ENCODE data around the gene DSE.

The DSE gene

GRCh38 chr6:116363759-116364158, 7.0 kb upstream of the DSE start:
- peak; percentile 78 for DNase-seq

- DNase-seq, result no peak
These were observed 6.4 kb upstream of the DSE start for GRCh38 chr6:116364321-116364720.

GRCh38 chr6:116365743-116366142, 5.0 kb upstream of the DSE start:
- DNase-seq, result no peak

- peak; percentile 15 for DNase-seq
These were observed 3.9 kb upstream of the DSE start for GRCh38 chr6:116366740-116367275.

- no peak for DNase-seq
These were observed 1.2 kb upstream of the DSE start for GRCh38 chr6:116369540-116369939.

DNA sequence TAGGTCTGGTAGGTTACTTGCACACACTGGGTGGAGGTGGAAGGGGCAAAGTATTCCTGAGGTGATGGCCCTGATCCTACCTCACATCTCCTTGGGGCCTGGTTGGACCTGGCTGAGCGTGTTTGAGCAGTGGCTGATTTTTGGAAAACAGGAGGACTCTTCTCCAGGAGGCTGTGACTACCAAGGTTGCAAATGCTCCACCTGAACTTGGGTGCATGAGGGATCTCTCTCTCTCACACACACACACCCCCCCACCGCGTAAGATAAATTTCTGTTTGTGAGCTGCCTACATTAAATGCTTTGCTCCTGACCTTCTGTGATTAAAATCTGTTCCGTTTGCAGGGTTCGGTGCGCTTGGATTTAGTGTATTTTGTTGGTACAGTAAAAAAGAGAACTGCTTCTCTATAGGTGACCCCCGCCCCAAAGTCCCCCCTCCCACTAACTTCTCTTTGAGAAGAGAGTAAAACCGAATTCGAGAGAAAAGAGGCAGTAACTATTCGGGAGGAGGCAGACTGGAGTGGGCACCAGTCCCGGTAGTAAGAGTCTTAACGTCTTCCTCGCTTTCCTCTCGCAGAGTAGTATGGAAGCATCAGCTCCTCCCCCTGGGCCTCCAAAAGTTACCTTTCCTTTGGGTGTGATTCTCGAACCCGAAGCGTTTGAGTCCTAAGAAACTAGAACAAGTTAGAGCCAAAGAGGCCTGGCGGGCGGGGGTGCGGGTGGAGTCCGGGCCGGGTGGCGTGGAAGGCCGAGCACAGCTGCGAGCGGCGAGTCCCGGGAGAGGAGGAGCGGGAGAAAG, 585 bp upstream of the DSE start:
- DNase-seq, result no peak

DNA sequence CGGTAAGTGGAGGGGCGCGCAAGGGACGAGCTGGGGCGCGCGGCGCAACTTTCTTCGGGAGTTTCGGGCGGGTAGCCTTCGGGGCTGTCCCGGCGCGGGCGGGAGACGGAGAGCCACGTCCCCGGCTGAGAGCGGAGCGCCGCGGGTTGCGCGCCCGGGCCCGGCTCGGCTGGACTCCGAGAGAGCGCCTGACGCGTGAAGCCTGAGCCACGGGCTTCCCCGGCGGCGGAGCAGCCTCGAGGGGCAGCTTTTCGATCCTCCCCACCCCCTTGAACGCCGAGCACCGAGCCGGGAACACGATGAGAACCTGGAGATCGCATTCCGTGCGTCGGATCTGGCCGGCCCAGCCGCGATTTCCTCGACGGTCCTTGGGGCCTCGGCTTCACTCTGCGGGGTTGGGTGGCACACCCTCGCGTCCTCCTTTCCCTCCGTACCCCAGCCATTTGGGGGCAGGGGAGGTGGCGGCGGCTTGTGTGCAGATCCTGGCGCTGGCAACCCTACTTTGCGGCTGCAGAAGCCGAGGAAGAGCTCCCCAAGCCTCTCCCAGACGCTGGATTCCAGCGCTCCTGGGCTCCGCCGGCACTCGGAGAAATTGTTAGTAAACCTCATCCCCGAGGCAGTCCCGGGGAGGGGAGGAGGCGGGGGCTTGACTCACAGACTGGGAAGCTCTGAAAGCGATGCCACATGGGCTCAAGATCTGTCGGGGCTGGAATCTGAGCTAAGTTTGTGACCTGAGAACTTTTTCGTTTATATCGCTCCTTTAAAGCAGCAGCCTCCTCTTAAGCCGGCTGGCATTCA, 572 bp downstream of the DSE start:
- DNase-seq, result peak; percentile 95

GRCh38 chr6:116371918-116372209, 1.1 kb downstream of the DSE start:
- no peak for DNase-seq

DNA sequence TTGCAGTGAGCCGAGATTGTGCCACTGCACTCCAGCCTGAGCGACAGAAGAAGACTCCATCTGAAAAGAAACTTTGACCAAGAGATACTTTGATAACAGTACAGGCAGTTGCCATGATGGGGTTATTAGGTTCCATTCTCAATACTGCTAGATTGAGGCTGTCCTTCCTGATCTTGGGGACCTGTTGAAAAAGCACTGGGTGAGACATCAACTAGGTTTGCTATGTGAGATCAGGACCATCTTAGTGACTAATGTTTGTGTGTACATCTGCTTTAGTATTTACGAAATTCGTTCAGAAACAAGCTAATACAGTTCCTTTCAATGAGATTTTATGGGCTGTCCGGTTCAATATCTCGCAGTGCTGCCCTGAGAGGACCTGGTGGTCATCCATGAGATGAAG, 2.6 kb downstream of the DSE start:
- DNase-seq, result no peak

DNA sequence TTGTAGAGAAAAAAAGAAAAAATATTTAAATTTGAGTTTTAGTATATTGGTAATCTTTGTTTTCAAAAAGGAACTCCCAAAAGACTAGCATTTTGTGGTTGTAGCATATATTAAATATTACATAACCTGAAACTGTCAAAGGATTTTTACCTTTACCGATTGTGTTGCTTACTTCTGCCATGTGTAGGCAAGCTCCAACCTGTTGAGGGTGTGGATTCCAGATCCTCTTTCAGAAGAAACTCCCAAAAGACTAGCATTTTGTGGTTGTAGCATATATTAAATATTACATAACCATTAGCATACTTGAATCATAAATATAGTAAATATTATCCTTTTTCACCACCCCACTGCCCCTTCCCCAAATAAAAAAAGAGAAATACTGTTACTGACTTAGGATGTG, 3.2 kb downstream of the DSE start:
- no peak for DNase-seq

- DNase-seq, result no peak
These were observed 3.8 kb downstream of the DSE start for GRCh38 chr6:116374586-116374985.

GRCh38 chr6:116375262-116375661, 4.5 kb downstream of the DSE start:
- DNase-seq, result no peak

- no peak for DNase-seq
These were observed 5.4 kb downstream of the DSE start for GRCh38 chr6:116376149-116376548.

GRCh38 chr6:116379764-116380163, 9.0 kb downstream of the DSE start:
- no peak for DNase-seq

DNA sequence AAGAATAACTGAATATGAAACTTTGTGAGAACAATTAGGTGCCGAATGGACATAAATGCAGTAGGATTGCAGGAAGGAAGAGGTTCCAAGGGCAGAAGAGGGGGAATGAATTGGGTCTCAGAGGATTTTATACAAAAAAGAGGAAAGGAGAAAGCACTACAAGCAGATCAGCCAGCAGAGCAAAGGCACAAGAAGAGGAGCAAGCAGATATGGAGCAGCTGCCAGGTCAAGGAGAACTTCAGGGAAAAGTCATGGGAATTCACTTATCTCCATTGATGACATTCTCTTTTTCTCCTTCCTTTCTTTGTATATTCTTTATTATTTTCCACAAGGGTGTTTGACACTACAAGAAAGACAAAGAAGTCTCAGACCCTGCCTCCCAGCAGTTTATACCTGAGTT, 9.6 kb downstream of the DSE start:
- DNase-seq, result no peak

- no peak for DNase-seq
These were observed 10.3 kb downstream of the DSE start for GRCh38 chr6:116381000-116381399.

DNA sequence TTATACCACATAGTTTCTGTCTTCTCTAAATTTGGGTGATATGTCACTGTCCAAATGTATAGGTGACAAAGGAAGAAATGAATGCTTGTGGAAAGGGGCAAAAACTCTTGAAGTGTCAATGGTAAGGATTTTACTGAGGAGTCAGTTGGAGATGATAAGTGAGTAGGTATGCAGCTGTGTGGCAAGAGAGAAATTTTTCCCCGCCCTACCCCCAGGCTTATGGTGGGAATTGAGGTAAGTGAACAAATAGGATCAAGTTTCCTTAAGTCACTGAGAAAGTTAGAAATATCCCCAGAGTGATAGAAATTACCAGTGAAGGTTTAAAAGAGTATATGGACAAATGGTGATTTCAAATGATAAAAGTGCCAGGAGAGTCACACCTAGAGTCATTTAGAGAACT, 11.8 kb downstream of the DSE start:
- no peak for DNase-seq

DNA sequence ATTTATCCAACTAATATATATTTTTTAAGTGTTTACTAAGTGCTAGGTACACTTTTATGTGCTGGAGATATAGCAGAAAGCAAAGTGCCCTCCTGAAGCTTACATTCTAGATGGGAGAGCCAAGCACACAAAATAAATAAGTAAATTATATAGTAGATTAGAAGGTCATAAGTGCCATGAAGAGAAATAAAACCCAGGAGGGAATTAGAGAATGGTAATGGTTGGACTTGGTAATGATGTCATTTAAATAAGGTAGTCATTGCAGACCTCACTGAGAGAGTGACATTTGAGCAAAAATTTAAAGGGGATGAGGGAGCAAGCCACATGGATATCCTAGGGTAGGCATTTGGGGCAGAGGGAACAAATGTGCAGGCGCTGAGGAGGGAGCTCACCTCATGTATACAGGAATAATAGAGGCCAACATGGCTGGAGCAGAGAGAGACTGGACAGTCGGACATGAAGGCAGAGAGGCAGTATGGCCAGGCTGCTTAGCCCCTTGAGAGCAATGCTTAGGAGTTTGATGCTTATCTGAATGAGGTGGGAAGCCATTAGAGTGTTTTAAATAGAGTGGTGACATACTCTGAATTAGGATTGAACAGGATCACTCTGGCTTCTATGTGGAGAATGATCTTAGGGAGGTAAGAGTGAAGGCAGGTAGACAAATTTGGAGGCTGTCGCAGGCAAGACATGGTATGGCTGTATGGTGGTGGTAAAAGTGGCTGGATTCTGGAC, 14.1 kb downstream of the DSE start:
- no peak for DNase-seq

DNA sequence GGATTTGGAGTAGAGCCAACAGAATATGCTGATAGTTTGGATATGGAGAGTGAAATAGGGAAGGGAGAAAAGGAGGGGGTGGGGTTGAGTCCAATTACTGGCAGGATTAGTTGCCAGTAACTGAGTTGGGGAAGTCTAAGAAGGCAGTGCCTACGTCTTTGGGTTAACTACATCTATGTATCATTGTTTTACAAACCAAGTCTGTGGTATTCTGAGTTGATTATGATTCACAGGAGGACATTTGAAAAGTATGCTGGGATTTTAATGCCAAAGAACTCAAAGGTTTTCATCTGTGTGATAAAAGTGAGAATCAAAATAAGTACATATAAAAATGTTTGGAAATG, 14.7 kb downstream of the DSE start:
- DNase-seq, result peak; percentile 81

GRCh38 chr6:116385921-116386320, 15.2 kb downstream of the DSE start:
- DNase-seq, result peak; percentile 69

GRCh38 chr6:116386581-116387299, 16.0 kb downstream of the DSE start:
- DNase-seq, result peak; percentile 71

GRCh38 chr6:116387374-116387773, 16.6 kb downstream of the DSE start:
- peak; percentile 75 for DNase-seq

DNA sequence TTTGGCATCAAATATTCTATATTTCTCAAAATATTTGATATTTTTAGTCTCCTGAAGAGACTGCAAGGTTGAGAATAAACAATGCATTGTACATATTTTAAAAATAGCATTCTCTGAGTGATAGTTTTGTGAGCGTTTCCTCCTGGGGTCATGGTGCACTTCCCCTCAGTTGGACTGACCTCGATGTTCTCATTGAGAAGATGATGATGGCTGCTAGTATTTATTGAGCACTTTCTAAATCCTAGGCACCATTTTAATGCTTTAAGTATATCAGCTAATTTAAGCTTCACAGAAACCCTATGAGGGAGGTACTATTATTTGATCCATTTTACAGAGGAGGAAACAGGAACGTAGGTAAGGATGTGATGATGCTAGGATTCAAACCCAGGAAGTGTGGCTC, 18.2 kb downstream of the DSE start:
- no peak for DNase-seq
